HG02981 (cell line): ENCODE results near the gene LYPD6B.

ENCODE experiments used
- ATAC-seq: cut with Tn5 transposase; IDR thresholded peaks from one replicate; pipeline ENCODE4 v1.9.1; 2021; ENCODE audit warnings: mild to moderate bottlenecking, moderate library complexity; ENCODE audit not compliant: unreplicated experiment

Gene LYPD6B

GRCh38 chr2:149009576-149010461 lies 28.7 kb upstream of the LYPD6B start:
- ATAC-seq, result no peak

GRCh38 chr2:149012545-149012944 lies 26.0 kb upstream of the LYPD6B start:
- no peak for ATAC-seq

GRCh38 chr2:149015501-149015900 lies 23.0 kb upstream of the LYPD6B start:
- ATAC-seq, result no peak

GRCh38 chr2:149015926-149016563 lies 22.5 kb upstream of the LYPD6B start:
- no peak for ATAC-seq

GRCh38 chr2:149017116-149017985 lies 21.1 kb upstream of the LYPD6B start:
- peak; percentile 26 for ATAC-seq

GRCh38 chr2:149018981-149019380 lies 19.5 kb upstream of the LYPD6B start:
- no peak for ATAC-seq

GRCh38 chr2:149019768-149020167 lies 18.7 kb upstream of the LYPD6B start:
- no peak for ATAC-seq

GRCh38 chr2:149020432-149020851 lies 18.1 kb upstream of the LYPD6B start:
- ATAC-seq, result peak; percentile 36

- ATAC-seq, result peak; percentile 78
Measured at GRCh38 chr2:149021271-149021719, 17.2 kb upstream of the LYPD6B start.

- ATAC-seq, result peak; percentile 50
Measured at GRCh38 chr2:149021761-149022160, 16.7 kb upstream of the LYPD6B start.

GRCh38 chr2:149023091-149023490 lies 15.4 kb upstream of the LYPD6B start:
- ATAC-seq, result no peak

- ATAC-seq, result no peak
Measured at GRCh38 chr2:149027590-149028250, 10.8 kb upstream of the LYPD6B start.

- ATAC-seq, result no peak
Measured at GRCh38 chr2:149028377-149028776, 10.1 kb upstream of the LYPD6B start.

- no peak for ATAC-seq
Measured at GRCh38 chr2:149028891-149029290, 9.6 kb upstream of the LYPD6B start.

- no peak for ATAC-seq
Measured at GRCh38 chr2:149029307-149029965, 9.1 kb upstream of the LYPD6B start.

- no peak for ATAC-seq
Measured at GRCh38 chr2:149031396-149031795, 7.1 kb upstream of the LYPD6B start.

GRCh38 chr2:149033716-149034115 lies 4.8 kb upstream of the LYPD6B start:
- no peak for ATAC-seq

GRCh38 chr2:149034406-149034805 lies 4.1 kb upstream of the LYPD6B start:
- ATAC-seq, result no peak

GRCh38 chr2:149036507-149037293 lies 1.8 kb upstream of the LYPD6B start:
- ATAC-seq, result no peak
